GM12878 (cell line): Measurements from ENCODE around the gene ZNF771. TPM values are rescaled to one million over a fixed set of nuclear protein-coding genes. Genes with fewer than 3 reads are reported as not detected.

ENCODE experiments used
- ATAC-seq: fragments of 200-7000 bp; cut with Tn5 transposase; 3 replicates; pipeline ENCODE4 v1.9.1; 2020; ENCODE audit warnings: mild to moderate bottlenecking, moderate library complexity
- BruUV-seq: library from RNA; stranded (reverse); fragments of 400-500 nt; replicated peaks from 2 replicates; lab custom pipeline; 2021; lab: Mats Ljungman, UMichigan
- CTCF ChIA-PET: fragments of 300-600 bp; sonication (Branson Sonifier 250); formaldehyde crosslinking; extraction: SDS; loops from one replicate; lab custom pipeline; 2021; ENCODE audit warnings: inconsistent platforms; lab: Yijun Ruan, JAX
- POLR2A ChIA-PET: fragments of 350-600 bp; formaldehyde crosslinking; extraction: SDS; loops from one replicate; lab custom pipeline; 2021; ENCODE audit warnings: inconsistent platforms; lab: Charles Lee
- RAD21 ChIA-PET: fragments of 300-600 bp; sonication (Branson Sonifier 250); formaldehyde crosslinking; loops from one replicate; lab custom pipeline; 2023; ENCODE audit warnings: antibody characterized with exemption; ENCODE audit not compliant: unreplicated experiment; lab: Charles Lee
- SMC1A ChIA-PET: fragments of 300-600 bp; sonication (Branson Sonifier 250); formaldehyde crosslinking; loops from one replicate; lab custom pipeline; 2023; ENCODE audit not compliant: unreplicated experiment, uncharacterized antibody; lab: Charles Lee
- DNase-seq: peaks from one replicate; pipeline ENCODE4 v3.0.0-alpha.2; 2011; ENCODE audit warnings: low read depth, low spot score
- FAIRE-seq: peaks from 3 replicates; lab custom pipeline; 2011; peaks lifted over from hg19 to GRCh38; lab: Jason Lieb, UNC
- H2AFZ ChIP-seq: 2 replicates; pipeline ENCODE4 v1.6.0; 2011; ENCODE audit warnings: low read depth, low read length, control low read depth; ENCODE audit not compliant: control insufficient read depth
- H3K27ac ChIP-seq: 2 replicates; pipeline ENCODE4 v1.5.1; 2011; ENCODE audit warnings: control low read depth; ENCODE audit not compliant: control insufficient read depth, insufficient read depth
- H3K27me3 ChIP-seq, 2 experiments: replicated peaks in 1 of 2; 2 replicates each; pipeline versions ENCODE4 v1.6.0 to v1.6.1; 2011; ENCODE audit warnings: low read length in 1 of 2; ENCODE audit not compliant: control insufficient read depth in 2 of 2, insufficient read depth in 2 of 2
- H3K36me3 ChIP-seq, 2 experiments: 2 replicates each; pipeline ENCODE4 v1.5.1; 2011; ENCODE audit warnings: low read length in 1 of 2; ENCODE audit not compliant: control insufficient read depth in 2 of 2, insufficient read depth in 2 of 2
- H3K4me1 ChIP-seq: 2 replicates; pipeline ENCODE4 v1.6.1; 2011; ENCODE audit warnings: mild to moderate bottlenecking, low read length, moderate library complexity, mixed read lengths; ENCODE audit not compliant: control insufficient read depth, insufficient read depth
- H3K4me2 ChIP-seq: 2 replicates; pipeline ENCODE4 v1.6.0; 2011; ENCODE audit warnings: control low read depth; ENCODE audit not compliant: control insufficient read depth, insufficient read depth
- H3K4me3 ChIP-seq: fragments of 200-600 bp; sonication (generic); 2 replicates; pipeline ENCODE4 v1.5.1; 2016
- H3K79me2 ChIP-seq: 2 replicates; pipeline ENCODE4 v1.6.0; 2011; ENCODE audit warnings: low read length; ENCODE audit not compliant: control insufficient read depth, insufficient read depth
- H3K9ac ChIP-seq: 2 replicates; pipeline ENCODE4 v1.8.0; 2011; ENCODE audit warnings: low read length, control low read depth, mixed read lengths; ENCODE audit not compliant: control insufficient read depth, insufficient read depth
- H3K9me3 ChIP-seq: replicated peaks from 3 replicates; pipeline ENCODE4 v1.5.1; 2011; ENCODE audit warnings: mild to moderate bottlenecking, low read length; ENCODE audit not compliant: control insufficient read depth, insufficient read depth
- H4K20me1 ChIP-seq: 2 replicates; pipeline ENCODE4 v1.6.0; 2011; ENCODE audit not compliant: control insufficient read depth, insufficient read depth
- GABPA ChIP-seq: IDR thresholded peaks from 2 replicates; pipeline ENCODE4 v1.6.1; 2014; ENCODE audit warnings: antibody characterized with exemption, low read depth, mild to moderate bottlenecking, inconsistent platforms
- HDAC2 ChIP-seq: fragments of 200-600 bp; sonication (generic); IDR thresholded peaks from 2 replicates; pipeline ENCODE4 v1.6.1; 2017
- JUND ChIP-seq: IDR thresholded peaks from 2 replicates; pipeline ENCODE4 v1.6.1; 2012; ENCODE audit warnings: low read depth, mild to moderate bottlenecking, low read length, improper control_type of control experiment, moderate library complexity
- KDM1A ChIP-seq: fragments of 200-600 bp; sonication (generic); IDR thresholded peaks from 2 replicates; pipeline ENCODE4 v1.6.1; 2016; ENCODE audit warnings: borderline replicate concordance
- MEF2A ChIP-seq: IDR thresholded peaks from 2 replicates; pipeline ENCODE4 v1.6.1; 2011; ENCODE audit warnings: low read depth, mild to moderate bottlenecking, low read length, moderate library complexity; ENCODE audit not compliant: insufficient read depth
- MTA3 ChIP-seq: IDR thresholded peaks from 2 replicates; pipeline ENCODE4 v1.6.1; 2012; ENCODE audit warnings: low read length, inconsistent platforms, borderline replicate concordance
- NR2F1 ChIP-seq: fragments of 450-650 bp; conservative IDR thresholded peaks from 2 replicates; pipeline ENCODE4 v1.6.1; 2017; ENCODE audit warnings: mild to moderate bottlenecking
- PML ChIP-seq: IDR thresholded peaks from 2 replicates; pipeline ENCODE4 v1.6.1; 2012; ENCODE audit warnings: low read length, inconsistent platforms
- RB1 ChIP-seq: fragments of 450-650 bp; formaldehyde crosslinking; IDR thresholded peaks from 2 replicates; pipeline ENCODE4 v1.6.1; 2017; ENCODE audit warnings: mild to moderate bottlenecking, borderline replicate concordance
- RBBP5 ChIP-seq: fragments of 200-600 bp; sonication (generic); conservative IDR thresholded peaks from 2 replicates; pipeline ENCODE4 v1.6.1; 2016
- RUNX3 ChIP-seq: IDR thresholded peaks from 2 replicates; pipeline ENCODE4 v1.6.1; 2012; ENCODE audit warnings: low read length, inconsistent platforms
- STAT3 ChIP-seq: IDR thresholded peaks from 2 replicates; pipeline ENCODE4 v1.6.1; 2011; ENCODE audit warnings: low read depth, low read length, improper control_type of control experiment
- TCF3 ChIP-seq: IDR thresholded peaks from 2 replicates; pipeline ENCODE4 v1.6.1; 2012; ENCODE audit warnings: low read depth, mild to moderate bottlenecking, low read length, borderline replicate concordance; ENCODE audit not compliant: insufficient read depth
- WRNIP1 ChIP-seq: IDR thresholded peaks from 2 replicates; pipeline ENCODE4 v1.6.1; 2011; ENCODE audit warnings: low read depth, low read length, improper control_type of control experiment, borderline replicate concordance
- ZBED1 ChIP-seq: IDR thresholded peaks from 2 replicates; pipeline ENCODE4 v1.6.1; 2016; ENCODE audit warnings: borderline replicate concordance
- ZNF207 ChIP-seq: fragments of 450-650 bp; IDR thresholded peaks from 2 replicates; pipeline ENCODE4 v1.6.1; 2014; ENCODE audit warnings: antibody characterized with exemption, mild to moderate bottlenecking, borderline replicate concordance
- ZNF274 ChIP-seq: IDR thresholded peaks from one replicate; pipeline ENCODE4 v1.8.0; 2011; ENCODE audit not compliant: insufficient read length, insufficient read depth
- WGBS: methylation state at CpG from one replicate; pipeline ENCODE4 v1.1.6; 2016; ENCODE audit warnings: low lambda C conversion rate; ENCODE audit not compliant: insufficient replicate concordance, insufficient coverage; ENCODE audit errors: missing lambda C conversion rate; 5-methylcytosine and 5-hydroxymethylcytosine counted together
- in situ Hi-C: fragments of 300-500 bp; cut with MboI; formaldehyde crosslinking; loops from 9 replicates; pipeline ENCODE4 v1.14.3; 2018; ENCODE audit warnings: mixed read lengths
- intact Hi-C: fragments of 100-400 bp; cut with micrococcal nuclease; formaldehyde crosslinking; loops from one replicate; pipeline ENCODE4 v1.14.2; 2022; ENCODE audit not compliant: unreplicated experiment
- polyA plus RNA-seq, 11 experiments: library from polyadenylated mRNA; depleted of rRNA in 4 of 11; unstranded in 6 of 11; stranded (reverse) in 5 of 11; fragments of >200 nt; fragmentation: Nextera tagmentation in 4 of 11; fragmentation: Illumina TruSeq in 1 of 11; extraction: Ambion mirVana in 4 of 11; extraction: Trizol in 1 of 11; gene quantifications; 1 replicate in 1 of 11; 2 replicates in 10 of 11; pipeline versions ENCODE4 v1.2.1 to v1.2.3, GENCODE V29; 2011 to 2016; ENCODE audit warnings: inconsistent platforms in 2 of 11, missing spikeins in 2 of 11, low read depth in 1 of 11
- total RNA-seq, 4 experiments: library from RNA; depleted of rRNA in 3 of 4; stranded (reverse); fragments of >200 nt in 3 of 4; fragmentation: Illumina TruSeq in 1 of 4; extraction: Trizol in 1 of 4; gene quantifications; 2 replicates each; pipeline versions ENCODE4 v1.2.1 to v1.2.3, GENCODE V29; 2013 to 2021
- TF ChIP-seq, protein P1 (sequence below): fragments of 450-650 bp; IDR thresholded peaks from 2 replicates; pipeline ENCODE4 v1.6.1; 2014; ENCODE audit warnings: mild to moderate bottlenecking
- TF ChIP-seq, protein P2 (sequence below): fragments of 450-650 bp; IDR thresholded peaks from 2 replicates; pipeline ENCODE4 v1.6.1; 2017; ENCODE audit warnings: mild to moderate bottlenecking, low read depth, inconsistent platforms; ENCODE audit not compliant: poor library complexity, severe bottlenecking
- TF ChIP-seq, protein P3 (sequence below): IDR thresholded peaks from 2 replicates; pipeline ENCODE4 v1.6.1; 2011; ENCODE audit warnings: low read depth, mild to moderate bottlenecking, low read length, moderate library complexity, borderline replicate concordance; ENCODE audit errors: extremely low read depth

ZNF771 gene
- total and polyA plus RNA-seq, 10 of the 15 experiments (the other 5 are each of a cell fraction or from before 2014, with no cell fraction given): 0.98 to 7.6 (median 3.7) TPM

DNA sequence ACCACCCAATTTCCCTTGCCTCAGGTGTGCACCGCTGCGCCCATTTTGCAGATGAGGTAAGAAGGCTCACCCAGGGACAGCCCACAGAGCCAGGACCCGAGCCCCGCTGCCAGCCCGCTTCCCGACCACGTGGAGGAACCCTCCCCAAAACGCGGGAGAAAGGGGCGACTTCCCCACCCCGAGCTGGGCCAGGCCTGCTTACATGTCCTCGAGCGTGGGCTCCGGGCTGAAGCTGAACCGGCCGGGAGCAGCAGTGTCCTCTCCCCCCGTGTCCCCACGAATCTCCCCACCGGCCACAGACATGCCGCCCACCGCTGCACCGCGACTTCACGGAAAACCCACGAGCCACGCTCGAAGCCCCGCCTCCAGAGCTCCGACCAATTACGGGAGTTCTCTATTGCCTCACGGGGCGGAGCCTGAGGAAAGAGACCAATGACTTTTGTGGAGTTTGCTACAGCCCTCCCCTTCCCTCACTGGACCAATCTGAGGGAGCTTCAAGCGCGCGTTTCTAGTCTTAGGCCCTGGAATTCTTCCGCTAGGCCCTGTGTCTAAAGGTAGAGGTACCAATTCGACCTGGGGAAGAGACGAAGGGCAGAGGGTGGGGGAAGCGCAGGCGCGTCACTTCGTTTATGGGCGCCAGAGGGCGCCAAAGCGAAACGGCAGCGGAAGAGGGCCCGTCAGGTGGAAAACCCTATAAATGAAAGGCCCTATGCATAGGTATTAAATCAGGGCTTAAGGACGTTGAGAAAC lies 22.4 kb downstream of the ZNF771 start, which contains the start of gene DCTPP1:
DCTPP1 (minus strand) TSS at position 353 of the 750 bp plus-strand sequence; CDS start at position 303, 50 bp downstream.
- Histone ChIP-seq H4K20me1 (no peaks in the 10 kb centered on the region), H3K9ac (peak within 1 kb of the TSS; percentile 90), H3K27me3 (no peaks in the 10 kb centered on the region), H2AFZ (peak within 1 kb of the TSS; percentile 95), H3K9me3 (no peaks in the 10 kb centered on the region), H3K4me2 (peak within 1 kb of the TSS; percentile 96), H3K36me3 (peaks cover 0 to under 1% of the 10 kb centered on the region in 2 experiments; a peak in 2 of 4 replicates), H3K27ac (peak within 1 kb of the TSS; percentile 81), H3K4me1 (peaks cover 13% of the 10 kb centered on the region), H3K79me2 (peaks cover 21% of the 10 kb centered on the region), H3K4me3 (peak within 1 kb of the TSS; percentile 93)
- intact Hi-C loops (loop anchor here (1.0 to 2.0 kb wide), 6 partner anchors 29 to 199 kb away; partner anchors contain the start of genes ZNF747 and ZNF768), in situ Hi-C loops (no loop called here)
- peak; percentile 98 for ATAC-seq
- RAD21 ChIA-PET: interaction anchor here (0.6 to 3.9 kb wide), 56 partner anchors 10 to 612 kb away, joined by 3 to 129 read pairs (median 4); partner anchors contain the start of genes ALDOA, CORO1A, ITGAL and PRR14
- BruUV-seq: no TSS peak
- DNase-seq: peak; percentile 99
- POLR2A ChIA-PET: interaction anchor here (0.6 to 2.0 kb wide), 37 partner anchors 9 to 338 kb away, joined by 3 to 23 read pairs (median 4); partner anchors contain the start of genes FBRS, ITGAL, TBC1D10B and TBX6
- WGBS: under 1% methylated on average over 49 of the region's 49 CpGs
- CTCF ChIA-PET: interaction anchor here (0.6 to 5.0 kb wide), 62 partner anchors 10 to 340 kb away, joined by 3 to 89 read pairs (median 6); partner anchors contain the start of genes FBRS, ITGAL, SEPHS2 and TBC1D10B
- FAIRE-seq: peak; percentile 96
- SMC1A ChIA-PET: interaction anchor here (0.6 to 6.1 kb wide), 47 partner anchors 8 to 338 kb away, joined by 3 to 64 read pairs (median 5); partner anchors contain the start of genes ITGAL, TBX6, ZNF48 and ZNF689
- TF ChIP-seq MEF2A (0 out of 2 replicates have a peak, but pooled peaks have one; percentile 23), KDM1A (no peak), PML (no peak), ZNF207 (0 out of 2 replicates have a peak, but pooled peaks have one; percentile 65), HDAC2 (no peak), WRNIP1 (peak; percentile 5; the same call in 1 of the 2 replicates), RB1 (peak; percentile 31; the same call in 1 of the 2 replicates), NR2F1 (peak; percentile 63), ZNF274 (no peak), ZBED1 (no peak), MTA3 (no peak), STAT3 (no peak), RUNX3 (peak; percentile 39), TCF3 (0 out of 2 replicates have a peak, but pooled peaks have one; percentile 6), GABPA (0 out of 2 replicates have a peak, but pooled peaks have one; percentile 15), RBBP5 (no peak), JUND (0 out of 2 replicates have a peak, but pooled peaks have one; percentile 3)
- TF ChIP-seq, protein P1, sequence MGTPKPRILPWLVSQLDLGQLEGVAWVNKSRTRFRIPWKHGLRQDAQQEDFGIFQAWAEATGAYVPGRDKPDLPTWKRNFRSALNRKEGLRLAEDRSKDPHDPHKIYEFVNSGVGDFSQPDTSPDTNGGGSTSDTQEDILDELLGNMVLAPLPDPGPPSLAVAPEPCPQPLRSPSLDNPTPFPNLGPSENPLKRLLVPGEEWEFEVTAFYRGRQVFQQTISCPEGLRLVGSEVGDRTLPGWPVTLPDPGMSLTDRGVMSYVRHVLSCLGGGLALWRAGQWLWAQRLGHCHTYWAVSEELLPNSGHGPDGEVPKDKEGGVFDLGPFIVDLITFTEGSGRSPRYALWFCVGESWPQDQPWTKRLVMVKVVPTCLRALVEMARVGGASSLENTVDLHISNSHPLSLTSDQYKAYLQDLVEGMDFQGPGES: peak; percentile 38; the same call in 1 of the 2 replicates
- TF ChIP-seq, protein P2, sequence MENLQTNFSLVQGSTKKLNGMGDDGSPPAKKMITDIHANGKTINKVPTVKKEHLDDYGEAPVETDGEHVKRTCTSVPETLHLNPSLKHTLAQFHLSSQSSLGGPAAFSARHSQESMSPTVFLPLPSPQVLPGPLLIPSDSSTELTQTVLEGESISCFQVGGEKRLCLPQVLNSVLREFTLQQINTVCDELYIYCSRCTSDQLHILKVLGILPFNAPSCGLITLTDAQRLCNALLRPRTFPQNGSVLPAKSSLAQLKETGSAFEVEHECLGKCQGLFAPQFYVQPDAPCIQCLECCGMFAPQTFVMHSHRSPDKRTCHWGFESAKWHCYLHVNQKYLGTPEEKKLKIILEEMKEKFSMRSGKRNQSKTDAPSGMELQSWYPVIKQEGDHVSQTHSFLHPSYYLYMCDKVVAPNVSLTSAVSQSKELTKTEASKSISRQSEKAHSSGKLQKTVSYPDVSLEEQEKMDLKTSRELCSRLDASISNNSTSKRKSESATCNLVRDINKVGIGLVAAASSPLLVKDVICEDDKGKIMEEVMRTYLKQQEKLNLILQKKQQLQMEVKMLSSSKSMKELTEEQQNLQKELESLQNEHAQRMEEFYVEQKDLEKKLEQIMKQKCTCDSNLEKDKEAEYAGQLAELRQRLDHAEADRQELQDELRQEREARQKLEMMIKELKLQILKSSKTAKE: peak; percentile 62
- TF ChIP-seq, protein P3, sequence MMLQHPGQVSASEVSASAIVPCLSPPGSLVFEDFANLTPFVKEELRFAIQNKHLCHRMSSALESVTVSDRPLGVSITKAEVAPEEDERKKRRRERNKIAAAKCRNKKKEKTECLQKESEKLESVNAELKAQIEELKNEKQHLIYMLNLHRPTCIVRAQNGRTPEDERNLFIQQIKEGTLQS: peak; percentile 7; the same call in 1 of the 2 replicates
